Thyroid gland (tissue), 4 donors: ENCODE data around the gene ANKRD1.

Source experiments
- POLR2A ChIP-seq, 2 donors: fragments of 450-650 bp; IDR thresholded peaks; one replicate each; pipeline ENCODE4 v1.6.1; 2017; ENCODE audit warnings: antibody characterized with exemption in 2 of 2, mild to moderate bottlenecking in 2 of 2, moderate library complexity in 1 of 2
- TF ChIP-seq, protein P1 (sequence below), 6 experiments: fragments of 200-600 bp in 3 of 6; fragments of 450-650 bp in 3 of 6; sonication (generic) in 3 of 6; IDR thresholded peaks; one replicate each; pipeline ENCODE4 v1.5.1; 2016 to 2019; ENCODE audit warnings: antibody characterized with exemption in 6 of 6, mild to moderate bottlenecking in 2 of 6, inconsistent platforms in 1 of 6, moderate library complexity in 1 of 6

DNA sequence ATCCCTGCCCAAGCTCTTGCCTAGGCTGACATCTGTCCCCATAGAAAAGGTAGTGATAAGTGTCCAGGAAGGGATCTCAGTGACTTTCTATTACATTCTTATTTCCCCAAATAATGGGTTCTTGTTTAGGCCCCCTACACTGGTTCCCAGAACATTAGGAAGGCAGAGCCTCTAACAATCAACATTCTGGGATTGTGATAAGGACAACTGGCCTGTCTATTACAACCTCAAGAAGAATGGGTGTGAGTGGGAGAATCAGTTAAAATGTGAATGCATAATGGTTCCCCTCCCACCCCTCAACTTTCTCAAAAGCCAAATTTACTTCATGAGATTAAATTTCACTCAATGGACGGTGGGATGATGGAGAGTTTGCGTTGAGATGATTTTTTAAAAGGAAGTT is 6.4 kb upstream of the ANKRD1 start:
- TF ChIP-seq, protein P1, sequence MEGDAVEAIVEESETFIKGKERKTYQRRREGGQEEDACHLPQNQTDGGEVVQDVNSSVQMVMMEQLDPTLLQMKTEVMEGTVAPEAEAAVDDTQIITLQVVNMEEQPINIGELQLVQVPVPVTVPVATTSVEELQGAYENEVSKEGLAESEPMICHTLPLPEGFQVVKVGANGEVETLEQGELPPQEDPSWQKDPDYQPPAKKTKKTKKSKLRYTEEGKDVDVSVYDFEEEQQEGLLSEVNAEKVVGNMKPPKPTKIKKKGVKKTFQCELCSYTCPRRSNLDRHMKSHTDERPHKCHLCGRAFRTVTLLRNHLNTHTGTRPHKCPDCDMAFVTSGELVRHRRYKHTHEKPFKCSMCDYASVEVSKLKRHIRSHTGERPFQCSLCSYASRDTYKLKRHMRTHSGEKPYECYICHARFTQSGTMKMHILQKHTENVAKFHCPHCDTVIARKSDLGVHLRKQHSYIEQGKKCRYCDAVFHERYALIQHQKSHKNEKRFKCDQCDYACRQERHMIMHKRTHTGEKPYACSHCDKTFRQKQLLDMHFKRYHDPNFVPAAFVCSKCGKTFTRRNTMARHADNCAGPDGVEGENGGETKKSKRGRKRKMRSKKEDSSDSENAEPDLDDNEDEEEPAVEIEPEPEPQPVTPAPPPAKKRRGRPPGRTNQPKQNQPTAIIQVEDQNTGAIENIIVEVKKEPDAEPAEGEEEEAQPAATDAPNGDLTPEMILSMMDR (IDR thresholded peaks at IDR 0.05) = no peak
- no peak for TF ChIP-seq POLR2A (IDR thresholded peaks at IDR 0.05)
